GM18873 (cell line): ENCODE results near the gene TADA3.
A peak's percentile ranks its signal among the peaks of the same experiment; 100 is the strongest.

Experiments
- ATAC-seq: cut with Tn5 transposase; IDR thresholded peaks from one replicate; pipeline ENCODE4 v1.9.1; 2021; ENCODE audit warnings: mild to moderate bottlenecking, moderate library complexity, moderate number of reproducible peaks; ENCODE audit not compliant: unreplicated experiment, low FRiP score

The TADA3 gene

DNA sequence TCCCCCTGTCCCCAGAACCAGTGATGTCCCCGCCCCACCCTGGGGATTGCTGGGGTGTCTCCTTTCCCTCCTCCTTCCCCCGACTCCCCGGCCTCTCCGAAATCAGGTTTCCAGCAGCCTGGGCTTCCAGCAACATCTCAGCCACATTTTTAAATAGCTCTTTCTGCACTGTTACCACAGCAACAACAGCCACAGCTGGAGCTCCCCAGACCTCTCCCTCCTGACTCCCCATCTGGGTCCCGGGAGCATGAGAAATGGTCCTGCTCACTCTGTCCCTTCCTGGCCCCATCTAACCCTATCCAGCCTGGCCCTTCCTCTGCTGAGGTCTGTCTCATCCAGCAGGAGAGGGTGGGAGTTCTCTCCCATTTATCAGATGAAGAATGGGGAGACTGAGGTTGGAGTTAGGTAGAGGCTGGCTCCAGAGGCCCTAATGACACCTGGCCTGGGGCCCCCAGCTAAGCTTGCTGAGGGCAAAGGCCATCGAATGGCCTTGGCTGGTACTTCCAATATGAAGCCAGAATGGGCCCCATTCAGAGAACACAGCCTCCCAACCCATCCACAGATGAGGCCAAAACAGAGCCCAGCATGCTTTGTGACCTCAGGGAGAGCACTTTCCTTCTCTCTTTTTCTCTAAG is 24.0 kb downstream of the TADA3 start:
- no peak for ATAC-seq

DNA sequence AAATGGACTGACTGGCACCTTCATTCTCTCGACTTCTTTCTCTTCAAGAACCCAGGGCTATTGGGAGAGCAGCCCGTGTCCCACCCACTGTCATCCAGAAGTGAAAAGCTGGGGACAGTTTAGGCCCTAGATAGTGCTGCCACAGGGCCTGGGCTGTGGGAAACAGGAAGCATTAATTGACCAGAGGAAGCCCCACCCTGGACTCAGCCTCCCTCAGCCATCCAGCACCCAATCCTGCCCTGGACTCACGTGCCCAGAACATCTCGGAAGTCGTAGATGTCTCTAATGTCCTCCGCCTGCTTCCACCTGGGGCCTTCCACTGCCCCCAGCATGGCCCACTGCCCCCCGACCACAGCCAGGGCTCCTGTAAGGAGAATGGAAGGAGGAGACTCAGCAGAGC is 24.9 kb downstream of the TADA3 start:
- no peak for ATAC-seq

DNA sequence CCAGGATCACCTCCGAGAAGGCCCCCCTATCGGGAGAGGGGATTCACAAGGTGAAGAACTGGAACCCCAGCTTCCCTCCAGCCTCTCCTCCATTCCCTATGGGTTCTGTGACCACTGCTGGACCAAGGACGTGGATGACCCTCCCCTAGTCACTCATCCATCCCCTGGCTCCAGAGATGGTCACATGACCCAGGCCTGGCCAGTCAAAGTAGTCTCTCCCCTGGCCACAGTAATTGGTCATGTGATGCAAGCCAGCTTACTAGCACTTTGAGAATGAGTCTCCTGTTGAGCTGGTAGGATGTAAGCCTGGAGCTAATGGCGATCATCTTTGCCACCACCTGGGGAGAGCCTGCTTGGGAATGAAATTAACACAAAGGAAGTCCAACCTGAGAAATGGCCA is 26.4 kb downstream of the TADA3 start:
- ATAC-seq = no peak

DNA sequence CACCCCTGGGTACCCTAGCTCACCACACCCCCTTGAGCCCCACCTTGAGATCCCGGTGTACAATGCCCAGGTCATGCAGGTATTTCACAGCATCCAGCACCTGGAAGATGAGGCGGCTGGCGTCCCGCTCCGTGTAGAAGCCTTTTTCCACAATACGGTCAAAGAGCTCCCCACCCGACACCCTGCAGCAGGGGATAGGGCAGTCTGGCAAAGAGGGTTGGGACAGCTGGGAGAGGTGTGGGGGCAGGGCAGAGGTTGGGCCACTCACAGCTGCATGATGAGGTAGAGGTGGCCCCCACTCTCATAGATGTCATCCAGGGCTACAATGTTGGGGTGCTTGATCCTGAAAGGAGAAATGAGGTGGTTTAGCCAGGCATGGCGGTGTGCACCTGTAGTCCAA is 29.4 kb downstream of the TADA3 start:
- no peak for ATAC-seq

DNA sequence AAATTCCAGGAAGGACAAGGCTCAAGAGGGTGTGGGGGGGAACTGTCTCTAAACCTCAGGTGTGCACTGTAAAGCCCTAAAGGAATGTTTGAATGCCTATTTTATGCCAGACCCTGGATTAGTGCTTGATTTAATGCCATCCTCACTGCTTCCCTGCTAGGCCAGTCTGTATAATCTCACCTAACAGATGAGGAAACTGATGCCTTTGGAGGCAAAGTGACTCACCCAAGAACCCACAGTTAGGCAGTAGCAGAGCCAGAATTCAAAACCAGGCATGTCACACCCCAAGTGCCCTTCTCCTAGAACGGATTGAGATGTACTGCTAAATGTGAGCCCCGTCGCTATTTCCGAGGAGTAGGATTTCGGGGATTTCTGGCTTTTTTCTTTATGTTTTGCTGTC is 30.4 kb downstream of the TADA3 start:
- ATAC-seq = no peak

DNA sequence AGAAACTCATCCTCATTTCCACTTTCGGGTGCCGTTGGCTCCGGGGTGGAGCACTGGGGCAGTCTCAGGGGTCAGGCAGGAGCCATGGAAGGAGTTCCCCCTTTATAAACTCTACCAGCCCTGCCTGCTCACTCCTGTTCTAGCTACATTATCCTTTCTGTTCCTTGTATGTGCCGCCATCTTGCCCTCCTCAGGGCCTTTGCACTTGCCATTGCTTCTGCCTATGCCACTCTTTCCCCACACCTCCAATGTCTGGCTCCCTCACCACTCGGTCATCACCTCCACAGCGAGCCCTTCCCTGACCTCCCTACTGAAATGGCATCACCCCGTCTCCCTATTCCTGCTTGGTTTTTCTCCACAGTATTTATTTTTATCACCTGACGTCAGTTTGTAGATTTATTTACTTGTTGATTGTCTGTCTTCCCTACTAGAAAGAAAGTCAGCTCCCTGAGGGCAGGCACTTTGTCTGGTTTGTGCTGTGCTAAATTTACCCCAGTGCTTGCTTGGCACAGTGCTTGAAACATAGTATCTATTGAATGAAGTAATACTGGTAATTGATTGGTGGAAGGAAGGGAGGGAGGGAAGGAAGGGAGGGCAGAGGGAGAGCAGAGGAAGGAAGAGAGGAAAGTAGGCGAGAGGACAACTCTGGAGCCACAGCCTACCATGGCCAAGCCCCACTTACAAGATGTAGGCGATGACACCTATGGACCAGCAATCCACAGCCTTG is 31.3 kb downstream of the TADA3 start:
- no peak for ATAC-seq

DNA sequence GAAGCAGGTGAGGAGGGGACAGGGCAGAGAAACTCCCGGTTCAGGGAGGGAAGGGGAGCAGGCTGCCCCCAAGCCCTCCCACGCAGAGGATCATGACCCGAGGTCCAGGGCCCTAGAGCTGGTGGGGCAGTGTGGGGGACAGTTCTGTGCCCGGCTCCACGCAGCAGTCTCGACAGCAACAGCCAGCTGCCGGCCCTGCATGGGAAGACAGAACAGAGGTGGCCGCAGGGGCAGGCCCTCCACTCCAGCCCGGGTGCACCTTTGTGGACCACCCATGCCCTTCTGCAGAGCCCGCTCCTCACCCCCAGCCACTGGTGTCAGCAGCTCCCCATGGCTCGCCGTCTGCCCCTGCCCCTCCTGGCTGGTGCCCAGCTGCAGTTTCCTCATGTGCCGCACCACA is 34.8 kb downstream of the TADA3 start:
- no peak for ATAC-seq

DNA sequence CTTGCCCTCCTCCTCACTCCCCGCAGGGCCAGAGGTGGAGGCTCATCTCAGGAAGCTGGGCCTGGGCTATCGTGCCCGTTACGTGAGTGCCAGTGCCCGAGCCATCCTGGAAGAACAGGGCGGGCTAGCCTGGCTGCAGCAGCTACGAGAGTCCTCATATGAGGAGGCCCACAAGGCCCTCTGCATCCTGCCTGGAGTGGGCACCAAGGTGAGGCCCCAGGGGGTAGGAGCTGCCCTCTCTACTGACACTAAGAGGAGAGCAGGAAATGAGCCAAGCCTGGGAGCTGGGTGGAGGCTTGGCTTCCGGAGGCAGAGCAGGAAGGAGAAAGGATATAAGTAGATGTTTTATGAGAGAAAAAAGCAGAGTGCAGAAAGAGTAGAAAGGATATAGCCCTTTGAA is 37.6 kb downstream of the TADA3 start:
- ATAC-seq = no peak

DNA sequence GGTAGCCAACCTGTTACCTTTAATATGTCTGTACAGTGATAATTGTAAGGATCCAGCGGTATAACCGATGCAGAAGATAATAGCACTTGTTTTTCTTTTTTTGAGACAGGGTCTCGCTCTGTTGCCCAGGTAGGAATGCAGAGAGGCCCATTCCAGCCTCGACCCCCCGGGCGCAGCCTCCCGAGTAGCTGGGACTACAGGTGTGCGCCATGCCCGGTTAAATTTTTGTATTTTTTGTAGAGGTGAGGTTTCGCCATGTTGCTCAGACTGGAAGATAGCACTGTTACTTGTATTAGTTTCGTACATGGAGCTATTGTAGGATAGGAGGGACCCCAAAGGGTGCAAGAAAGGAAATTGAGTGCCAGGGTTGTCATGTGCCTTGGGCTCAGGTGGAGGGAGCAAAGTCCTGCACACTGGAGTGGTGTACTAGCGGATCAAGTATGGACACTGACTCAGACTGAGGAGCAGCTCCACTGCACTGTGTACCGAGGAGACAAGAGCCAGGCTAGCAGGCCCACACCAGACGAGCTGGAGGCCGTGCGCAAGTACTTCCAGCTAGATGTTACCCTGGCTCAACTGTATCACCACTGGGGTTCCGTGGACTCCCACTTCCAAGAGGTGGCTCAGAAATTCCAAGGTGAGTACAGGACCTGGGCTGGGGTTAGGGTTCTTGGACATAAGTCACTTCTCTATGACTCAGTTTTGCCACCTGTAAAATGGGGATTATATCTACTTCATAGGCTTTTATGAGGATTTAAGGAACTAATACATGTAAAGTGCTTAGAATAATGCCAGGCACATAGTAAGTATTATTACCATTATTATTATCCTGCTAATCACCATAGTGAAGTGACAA is 41.5 kb downstream of the TADA3 start:
- ATAC-seq = no peak

DNA sequence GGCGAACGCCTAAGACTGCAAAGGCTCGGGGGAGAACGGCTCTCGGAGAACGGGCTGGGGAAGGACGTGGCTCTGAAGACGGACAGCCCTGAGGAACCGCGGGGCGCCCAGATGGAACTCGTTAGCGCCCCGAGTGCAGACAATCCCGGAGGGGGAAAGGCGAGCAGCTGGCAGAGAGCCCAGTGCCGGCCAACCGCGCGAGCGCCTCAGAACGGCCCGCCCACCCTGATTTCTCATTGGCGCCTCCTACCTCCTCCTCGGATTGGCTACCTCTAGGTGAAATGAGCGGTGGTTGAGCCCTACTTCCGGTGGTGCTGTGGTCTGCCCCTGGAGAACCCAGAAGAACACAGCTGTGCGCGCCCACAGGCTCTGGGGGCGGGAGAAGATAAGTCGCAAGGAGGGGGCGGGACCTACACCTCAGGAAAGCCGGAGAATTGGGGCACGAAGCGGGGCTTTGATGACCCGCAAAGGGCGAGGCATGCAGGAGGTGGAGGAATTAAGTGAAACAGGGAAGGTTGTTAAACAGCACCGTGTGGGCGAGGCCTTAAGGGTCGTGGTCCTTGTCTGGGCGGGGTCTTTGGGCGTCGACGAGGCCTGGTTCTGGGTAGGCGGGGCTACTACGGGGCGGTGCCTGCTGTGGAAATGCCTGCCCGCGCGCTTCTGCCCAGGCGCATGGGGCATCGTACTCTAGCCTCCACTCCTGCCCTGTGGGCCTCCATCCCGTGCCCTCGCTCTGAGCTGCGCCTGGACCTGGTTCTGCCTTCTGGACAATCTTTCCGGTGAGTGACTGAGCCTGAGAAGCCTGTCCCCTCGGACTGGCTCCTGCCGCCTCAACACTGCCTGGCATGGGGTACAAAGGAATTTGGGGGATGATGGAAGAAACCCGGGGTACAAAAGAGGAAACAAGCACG is 42.4 kb downstream of the TADA3 start, which contains the start of gene OGG1:
TSS of gene OGG1 (plus strand) at position 308 of the 911 bp plus-strand sequence. CDS start at position 643, 335 bp downstream.
- ATAC-seq = peak; percentile 72

DNA sequence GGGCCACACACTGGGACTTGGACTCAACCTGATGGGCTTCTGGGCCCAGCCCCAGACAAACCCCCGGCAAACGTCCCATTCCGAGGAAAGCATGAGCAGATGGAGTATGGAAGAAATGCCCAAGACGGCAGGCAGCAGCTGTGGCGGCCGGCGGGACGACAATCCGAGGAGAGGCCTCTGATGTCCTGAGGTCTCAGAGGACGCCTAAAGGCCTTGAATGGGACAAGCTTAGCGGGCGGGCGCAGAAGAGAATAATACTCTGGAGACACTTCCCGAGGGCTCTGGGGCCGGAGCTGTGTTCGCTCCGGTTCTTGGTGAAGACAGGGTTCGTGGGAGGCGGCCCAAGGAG is 43.0 kb downstream of the TADA3 start:
- no peak for ATAC-seq

DNA sequence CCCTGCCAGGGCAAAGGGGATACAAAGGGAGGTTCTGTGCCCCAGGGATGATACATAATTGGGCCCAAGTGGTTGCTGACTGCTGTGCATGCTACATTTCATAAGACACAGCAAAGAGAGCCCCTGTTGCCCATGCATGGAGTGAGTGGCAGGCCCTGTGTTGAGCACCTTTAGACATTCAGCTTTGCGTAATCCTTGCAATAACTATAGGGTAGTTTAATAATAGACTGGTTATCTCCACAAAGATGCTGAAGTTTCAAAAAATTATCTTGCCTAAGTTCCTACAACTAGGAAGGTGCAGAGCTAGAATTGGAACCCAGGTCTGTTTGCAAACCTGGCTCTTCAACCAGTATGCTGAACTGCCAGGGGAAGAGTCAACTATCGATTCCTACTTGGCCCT is 44.2 kb downstream of the TADA3 start:
- ATAC-seq = no peak

DNA sequence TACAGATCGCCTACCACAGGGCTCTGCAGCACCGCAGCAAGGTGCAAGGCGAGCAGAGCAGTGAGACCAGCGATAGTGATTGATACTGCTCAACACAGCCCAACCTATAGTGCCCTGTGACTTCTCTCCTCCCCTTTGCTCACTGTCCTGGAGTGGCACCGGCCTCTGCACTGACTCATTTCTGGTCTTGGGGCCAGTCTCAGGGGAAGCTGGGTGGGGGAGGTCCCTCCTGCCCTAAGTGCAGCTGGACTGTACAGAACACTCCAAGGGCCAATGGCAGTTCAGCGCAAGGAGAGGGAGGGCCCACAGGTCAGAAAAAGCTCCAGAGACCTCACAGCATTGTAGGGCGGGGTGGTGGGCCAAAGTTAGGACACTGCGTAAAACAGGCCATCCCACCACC is 45.0 kb downstream of the TADA3 start:
- no peak for ATAC-seq

DNA sequence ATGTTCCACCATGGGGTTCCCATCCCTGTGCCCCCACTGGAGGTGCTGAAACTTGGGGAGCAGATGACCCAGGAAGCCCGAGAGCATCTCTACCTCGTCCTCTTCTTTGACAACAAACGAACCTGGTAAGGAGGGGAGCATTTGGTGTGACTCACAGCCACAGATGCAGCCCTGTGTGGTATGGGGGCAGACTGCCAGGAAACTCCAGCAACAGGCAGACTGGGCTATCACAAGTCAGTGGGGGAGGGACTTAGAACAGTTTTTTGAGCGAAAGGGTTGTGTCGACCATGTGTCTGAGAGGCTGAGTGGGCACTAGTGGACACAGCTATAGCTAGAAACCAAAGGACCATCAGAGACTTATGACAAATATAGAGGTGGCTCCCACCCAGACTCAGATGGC is 45.9 kb downstream of the TADA3 start:
- no peak for ATAC-seq

DNA sequence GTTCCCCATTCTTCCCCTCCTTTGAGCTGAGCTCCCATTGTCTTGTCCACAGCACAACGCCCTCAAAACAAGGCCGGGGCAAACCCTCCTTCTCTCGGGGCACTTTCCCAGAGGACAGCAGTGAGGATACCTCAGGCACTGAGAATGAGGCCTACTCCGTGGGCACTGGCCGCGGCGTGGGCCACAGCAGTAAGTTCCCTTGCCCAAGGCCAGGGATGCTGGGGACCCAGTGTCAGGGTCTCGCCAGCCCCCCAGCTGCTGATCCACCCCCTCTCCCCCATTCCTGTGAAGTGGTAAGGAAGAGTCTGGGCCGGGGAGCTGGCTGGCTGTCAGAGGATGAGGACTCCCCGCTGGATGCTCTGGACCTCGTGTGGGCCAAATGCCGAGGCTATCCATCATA is 46.8 kb downstream of the TADA3 start:
- no peak for ATAC-seq

DNA sequence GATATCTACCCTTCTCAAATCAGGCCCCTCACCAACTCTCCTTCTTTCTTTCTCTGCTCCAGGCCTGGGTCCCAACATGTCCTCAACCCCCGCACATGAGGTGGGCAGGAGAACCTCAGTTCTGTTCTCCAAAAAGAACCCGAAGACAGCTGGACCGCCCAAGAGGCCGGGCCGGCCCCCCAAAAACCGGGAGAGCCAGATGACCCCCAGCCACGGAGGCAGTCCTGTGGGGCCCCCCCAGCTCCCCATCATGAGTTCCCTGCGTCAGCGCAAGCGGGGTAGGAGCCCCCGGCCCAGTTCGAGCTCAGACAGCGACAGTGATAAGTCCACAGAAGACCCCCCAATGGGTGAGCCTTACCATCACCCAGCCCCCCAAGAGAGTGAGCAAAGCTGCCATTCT is 48.1 kb downstream of the TADA3 start:
- ATAC-seq = no peak

DNA sequence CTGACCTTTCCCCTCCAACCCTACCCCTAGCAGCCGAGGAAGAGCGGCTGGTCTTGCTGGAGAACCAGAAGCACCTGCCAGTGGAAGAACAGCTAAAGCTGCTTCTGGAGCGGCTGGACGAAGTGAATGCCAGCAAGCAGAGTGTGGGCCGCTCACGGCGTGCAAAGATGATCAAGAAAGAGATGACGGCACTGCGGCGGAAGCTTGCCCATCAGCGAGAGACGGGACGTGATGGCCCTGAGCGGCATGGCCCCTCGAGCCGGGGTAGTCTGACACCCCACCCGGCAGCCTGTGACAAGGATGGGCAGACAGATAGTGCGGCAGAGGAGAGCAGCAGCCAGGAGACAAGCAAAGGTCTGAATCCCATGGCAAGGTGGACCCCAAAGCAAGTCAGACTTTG is 48.7 kb downstream of the TADA3 start:
- ATAC-seq = no peak

DNA sequence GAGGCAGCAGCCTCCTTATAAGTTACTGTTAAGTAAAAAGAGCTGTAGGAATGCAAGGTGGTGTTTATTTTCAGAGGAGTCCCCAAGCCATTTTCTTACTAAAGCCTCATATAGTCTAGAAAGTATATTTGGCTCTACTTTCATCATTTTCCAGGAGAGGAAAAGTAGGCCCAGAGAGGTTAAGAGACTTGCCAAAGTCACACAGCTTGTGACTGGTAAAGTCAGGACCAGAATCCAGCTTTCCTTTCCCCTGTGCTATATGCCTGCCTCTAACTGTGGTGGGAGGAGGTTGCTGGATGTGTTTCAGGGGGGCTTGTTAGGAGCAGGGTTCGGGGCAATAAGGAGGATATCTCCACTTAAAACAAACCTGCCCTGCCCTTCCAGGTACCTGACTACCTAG is 49.7 kb downstream of the TADA3 start:
- ATAC-seq = no peak

DNA sequence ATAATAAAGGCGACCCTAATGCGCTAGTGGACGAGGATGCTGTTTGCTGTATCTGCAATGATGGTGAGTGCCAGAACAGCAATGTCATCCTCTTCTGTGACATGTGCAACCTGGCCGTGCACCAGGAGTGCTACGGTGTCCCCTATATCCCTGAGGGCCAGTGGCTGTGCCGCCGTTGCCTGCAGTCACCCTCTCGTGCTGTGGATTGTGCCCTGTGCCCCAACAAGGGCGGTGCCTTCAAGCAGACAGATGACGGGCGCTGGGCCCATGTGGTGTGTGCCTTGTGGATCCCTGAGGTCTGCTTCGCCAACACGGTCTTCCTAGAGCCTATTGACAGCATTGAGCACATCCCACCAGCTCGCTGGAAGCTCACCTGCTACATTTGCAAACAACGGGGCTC is 53.1 kb downstream of the TADA3 start:
- ATAC-seq = no peak

DNA sequence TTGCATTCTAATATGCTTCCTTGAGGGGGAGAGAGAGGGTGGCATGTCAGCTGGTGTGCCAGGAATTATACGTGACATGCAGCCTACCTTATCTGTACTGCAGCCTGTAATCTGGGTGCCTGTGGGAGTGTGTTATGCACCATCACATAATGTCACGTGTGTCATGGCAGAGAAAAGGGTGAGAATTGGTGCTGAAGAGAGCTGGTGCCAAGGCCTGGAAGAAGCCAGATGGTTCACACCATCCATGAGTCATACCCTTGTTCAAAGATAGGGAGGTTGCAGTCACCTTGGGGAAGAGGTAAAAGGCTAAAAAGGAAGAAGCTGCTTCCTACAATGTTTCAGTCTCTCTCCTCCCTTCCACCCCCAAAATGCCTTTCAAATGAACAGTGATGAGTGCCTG is 55.4 kb downstream of the TADA3 start:
- ATAC-seq = no peak

DNA sequence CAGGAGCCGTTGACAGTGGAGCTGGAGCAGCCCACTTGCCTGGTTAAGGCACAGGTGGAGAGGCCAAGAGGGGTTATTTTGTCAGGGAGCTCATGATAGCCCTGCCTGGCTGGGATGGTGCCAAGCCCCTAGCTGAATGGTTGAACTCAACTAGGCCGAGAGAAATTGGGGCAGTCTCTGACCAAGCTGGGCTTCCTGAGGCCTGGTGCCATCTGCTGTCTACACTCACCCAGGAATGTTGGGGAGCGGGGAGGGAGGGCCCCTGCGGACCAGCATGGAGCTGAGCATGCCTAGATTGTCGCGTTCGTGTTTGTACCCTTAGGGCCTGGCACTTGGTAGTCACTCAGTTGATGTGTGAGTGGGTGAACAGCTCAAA is 59.5 kb downstream of the TADA3 start:
- ATAC-seq = no peak
